IPS-18c (cell line): ENCODE measurements around the gene HLF.

ENCODE experiments used
- H3K4me3 ChIP-seq: 2 replicates; pipeline ENCODE4 v1.7.0; 2013; ENCODE audit warnings: low read depth, mild to moderate bottlenecking, low read length, moderate library complexity; ENCODE audit not compliant: insufficient read depth
- H3K9me3 ChIP-seq: one replicate; pipeline ENCODE4 v1.6.1; 2013; ENCODE audit warnings: mild to moderate bottlenecking, low read length, moderate library complexity; ENCODE audit not compliant: control insufficient read depth, insufficient read depth

Gene HLF

GRCh38 chr17:55296171-55296695 is 31.5 kb downstream of the HLF start:
- H3K4me3 ChIP-seq: no peak overlapping the region

GRCh38 chr17:55296699-55297098 is 31.9 kb downstream of the HLF start:
- H3K9me3 ChIP-seq: no peaks in the 10 kb centered on the region
- no peak overlapping the region for H3K4me3 ChIP-seq

More at GRCh38 chr17:55296171-55296695, 31.5 kb downstream of the HLF start:
- no peaks in the 10 kb centered on the region for H3K9me3 ChIP-seq

- H3K4me3 ChIP-seq: no peak overlapping the region
These were observed 33.5 kb downstream of the HLF start for GRCh38 chr17:55298111-55298730.

GRCh38 chr17:55299162-55299838 is 34.5 kb downstream of the HLF start:
- H3K9me3 ChIP-seq: peaks cover 2% of the 10 kb centered on the region
- no peak overlapping the region for H3K4me3 ChIP-seq

More at GRCh38 chr17:55298111-55298730, 33.5 kb downstream of the HLF start:
- peaks cover 2% of the 10 kb centered on the region for H3K9me3 ChIP-seq

DNA sequence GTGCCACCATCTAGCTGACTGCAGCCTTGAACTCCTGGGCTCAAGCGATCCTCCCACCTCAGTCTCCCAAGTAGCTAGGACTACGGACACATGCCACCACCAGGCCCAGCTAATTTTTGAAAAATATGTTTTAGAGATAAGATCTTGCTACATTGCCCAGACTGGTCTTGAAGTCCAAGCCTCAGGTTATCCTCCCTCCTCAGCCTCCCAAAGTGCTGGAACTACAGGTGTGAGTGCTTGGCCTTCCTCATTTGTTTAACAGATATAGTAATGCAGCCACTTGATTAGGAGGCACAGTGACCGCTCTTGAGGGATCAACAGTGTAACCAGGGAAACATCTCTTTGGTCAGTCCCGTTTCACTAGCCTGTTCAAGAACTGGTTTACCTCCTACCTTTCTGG is 35.1 kb downstream of the HLF start:
- peaks cover 2% of the 10 kb centered on the region for H3K9me3 ChIP-seq
- no peak overlapping the region for H3K4me3 ChIP-seq

DNA sequence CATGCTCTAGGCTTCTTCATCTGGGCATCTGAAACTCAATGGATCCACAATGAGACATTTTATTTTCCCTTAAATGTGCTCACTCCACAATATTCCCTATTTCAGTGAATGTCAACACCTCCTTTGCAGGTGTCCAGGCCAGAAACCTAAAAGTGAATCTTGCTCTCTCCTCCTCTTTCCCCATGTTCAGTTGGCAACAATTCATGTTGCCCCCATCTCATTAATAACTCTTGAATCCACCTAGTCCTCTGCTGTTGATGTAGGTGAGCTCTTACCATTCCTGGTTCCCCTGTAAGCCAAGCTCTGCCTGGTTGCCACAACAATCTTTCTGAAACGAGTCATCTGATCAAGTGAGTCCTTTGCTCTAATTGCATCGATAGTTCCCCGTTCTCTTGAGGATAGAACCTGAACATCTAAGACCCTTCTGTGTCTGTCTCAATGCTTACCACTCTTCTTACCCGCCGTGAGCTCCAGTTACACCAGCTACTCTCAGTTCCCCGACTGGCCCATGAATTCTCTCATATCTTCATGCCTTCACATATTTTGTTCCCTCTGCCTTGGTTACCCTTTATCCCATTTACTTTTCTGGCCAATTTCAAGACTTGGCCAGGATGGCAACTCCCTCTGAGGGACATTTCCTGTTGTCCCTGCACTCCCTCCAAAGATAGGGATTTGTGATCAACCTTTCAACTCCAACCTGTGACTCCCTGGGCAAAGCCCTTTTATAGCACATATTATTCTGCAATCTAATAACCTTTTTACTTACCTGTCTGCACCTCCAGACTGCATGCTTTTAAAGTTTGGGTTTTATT is 35.9 kb downstream of the HLF start:
- no peak overlapping the region for H3K4me3 ChIP-seq
- H3K9me3 ChIP-seq: peaks cover 2% of the 10 kb centered on the region

- H3K9me3 ChIP-seq: peaks cover 2% of the 10 kb centered on the region
- H3K4me3 ChIP-seq: no peak overlapping the region
These were observed 37.0 kb downstream of the HLF start for GRCh38 chr17:55301521-55302406.

- Histone ChIP-seq H3K9me3 (peaks cover 2% of the 10 kb centered on the region), H3K4me3 (no peak overlapping the region)
These were observed 37.6 kb downstream of the HLF start for GRCh38 chr17:55302407-55302787.

DNA sequence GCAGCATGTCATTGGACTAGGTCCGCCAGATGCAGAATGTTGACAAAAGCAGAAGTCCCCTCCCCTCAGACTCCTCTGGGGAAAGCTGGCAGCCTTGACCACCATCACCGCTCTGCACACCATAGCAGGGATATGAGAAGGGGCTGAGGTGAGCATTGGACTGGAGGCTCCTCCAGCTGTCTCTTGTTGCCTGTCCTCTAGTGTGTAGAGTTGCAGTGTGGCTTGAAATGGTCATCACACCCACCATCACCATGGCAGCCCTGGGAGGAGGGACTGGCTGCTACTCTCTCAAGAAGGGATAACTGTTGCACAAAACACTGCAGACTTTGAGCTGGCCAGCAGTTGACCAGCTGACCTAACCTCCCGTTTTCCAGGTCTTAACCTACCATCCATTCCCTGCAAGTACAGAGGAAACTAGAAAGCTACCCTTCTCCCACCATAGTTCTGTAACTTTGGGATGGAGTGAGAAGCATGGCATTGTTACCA is 38.3 kb downstream of the HLF start:
- no peak overlapping the region for H3K4me3 ChIP-seq
- H3K9me3 ChIP-seq: peaks cover 2% of the 10 kb centered on the region

DNA sequence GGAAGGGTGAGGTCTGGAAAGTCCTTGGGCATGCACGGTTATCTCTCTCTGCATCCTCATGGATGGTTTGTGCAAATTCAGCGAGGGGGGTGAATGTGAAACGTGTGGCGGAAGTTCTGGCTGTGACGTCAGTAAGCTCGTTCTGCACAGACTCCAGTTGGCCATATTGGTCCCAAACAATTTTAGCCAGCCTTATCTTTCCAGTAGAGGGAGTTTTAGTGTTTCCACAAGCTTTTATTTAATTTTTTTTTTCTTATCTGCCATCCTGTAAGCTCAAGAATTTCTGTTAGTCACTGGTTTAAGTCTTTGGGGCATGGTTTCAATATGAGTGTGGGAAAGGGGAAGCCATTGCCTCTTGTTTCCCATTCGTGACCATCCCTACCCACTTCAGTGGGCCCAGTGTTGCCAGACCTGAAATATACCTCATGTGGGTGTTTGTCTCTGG is 39.0 kb downstream of the HLF start:
- Histone ChIP-seq H3K9me3 (peaks cover 2% of the 10 kb centered on the region), H3K4me3 (no peak overlapping the region)

DNA sequence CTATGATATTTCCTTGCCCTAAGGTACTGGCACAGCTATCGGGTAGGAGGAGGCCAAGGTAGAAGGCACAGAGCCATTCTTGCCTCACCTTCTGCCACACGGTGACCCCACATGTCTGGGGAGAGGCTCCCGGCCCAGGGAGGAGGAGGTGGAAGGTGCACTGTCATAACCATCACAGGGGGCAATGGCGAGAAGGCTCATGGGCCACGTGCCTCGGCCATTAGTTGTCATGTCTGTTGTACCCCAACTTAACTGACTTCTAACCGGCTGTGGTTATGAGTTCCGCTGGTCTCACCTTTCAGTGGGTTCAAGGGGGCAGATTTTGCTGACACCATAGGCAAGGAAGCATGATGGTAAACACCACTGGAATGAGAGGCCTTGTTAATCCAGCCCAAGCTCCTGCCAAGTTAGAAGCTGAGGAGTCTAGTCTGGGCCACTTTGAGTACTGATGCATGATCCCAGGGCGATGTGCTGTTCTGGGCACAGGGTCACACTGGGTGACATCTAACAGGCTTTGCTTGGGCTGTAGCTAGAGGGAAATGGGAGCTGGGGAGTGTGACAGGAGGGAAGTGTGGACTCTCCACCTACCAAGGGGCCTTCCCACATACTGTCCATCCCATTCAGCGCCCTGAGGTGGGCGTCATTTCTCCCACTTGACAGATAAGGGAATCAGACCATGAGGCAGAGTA is 39.6 kb downstream of the HLF start:
- H3K4me3 ChIP-seq: no peak overlapping the region
- peaks cover 2% of the 10 kb centered on the region for H3K9me3 ChIP-seq

DNA sequence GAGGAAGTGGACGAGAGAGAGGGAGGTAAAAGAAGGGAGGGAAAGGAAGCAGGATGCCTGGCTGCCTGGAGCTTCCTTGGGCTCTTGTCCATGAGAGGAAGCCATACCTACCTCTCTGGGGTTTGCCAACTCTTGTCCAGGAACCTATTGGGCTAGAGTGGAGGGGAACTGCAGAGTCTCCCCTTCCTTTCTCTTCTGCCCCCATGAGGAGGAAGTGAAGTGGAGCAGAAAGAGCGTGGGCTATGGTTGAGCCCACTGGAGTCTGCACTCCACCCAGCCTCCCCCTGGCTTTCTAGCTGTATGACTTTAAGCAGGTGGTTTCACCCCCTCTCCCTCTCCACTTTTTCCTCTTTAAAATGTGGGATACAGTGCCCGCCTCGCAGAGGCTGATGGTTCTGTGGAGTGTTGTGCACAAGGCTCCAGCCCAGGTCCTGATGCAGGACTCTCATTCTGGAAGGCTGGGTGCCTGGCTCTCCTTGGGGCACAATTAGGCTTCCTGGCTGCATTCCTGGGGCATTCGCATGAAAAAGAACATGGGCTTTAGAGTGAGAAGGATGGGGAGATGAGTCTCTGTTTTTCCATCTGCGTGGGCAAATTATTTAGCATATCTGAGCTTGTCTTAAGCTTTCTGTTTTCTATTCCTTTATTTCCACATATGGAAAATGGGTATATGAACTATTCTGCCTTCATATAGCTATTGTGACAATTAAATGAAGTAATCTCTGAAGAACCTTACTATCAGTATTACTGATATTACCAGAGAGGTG is 40.7 kb downstream of the HLF start:
- Histone ChIP-seq H3K4me3 (no peak overlapping the region), H3K9me3 (peaks cover 2% of the 10 kb centered on the region)

GRCh38 chr17:55307879-55308278 is 43.1 kb downstream of the HLF start:
- peaks cover 1% of the 10 kb centered on the region for H3K9me3 ChIP-seq
- no peak overlapping the region for H3K4me3 ChIP-seq

DNA sequence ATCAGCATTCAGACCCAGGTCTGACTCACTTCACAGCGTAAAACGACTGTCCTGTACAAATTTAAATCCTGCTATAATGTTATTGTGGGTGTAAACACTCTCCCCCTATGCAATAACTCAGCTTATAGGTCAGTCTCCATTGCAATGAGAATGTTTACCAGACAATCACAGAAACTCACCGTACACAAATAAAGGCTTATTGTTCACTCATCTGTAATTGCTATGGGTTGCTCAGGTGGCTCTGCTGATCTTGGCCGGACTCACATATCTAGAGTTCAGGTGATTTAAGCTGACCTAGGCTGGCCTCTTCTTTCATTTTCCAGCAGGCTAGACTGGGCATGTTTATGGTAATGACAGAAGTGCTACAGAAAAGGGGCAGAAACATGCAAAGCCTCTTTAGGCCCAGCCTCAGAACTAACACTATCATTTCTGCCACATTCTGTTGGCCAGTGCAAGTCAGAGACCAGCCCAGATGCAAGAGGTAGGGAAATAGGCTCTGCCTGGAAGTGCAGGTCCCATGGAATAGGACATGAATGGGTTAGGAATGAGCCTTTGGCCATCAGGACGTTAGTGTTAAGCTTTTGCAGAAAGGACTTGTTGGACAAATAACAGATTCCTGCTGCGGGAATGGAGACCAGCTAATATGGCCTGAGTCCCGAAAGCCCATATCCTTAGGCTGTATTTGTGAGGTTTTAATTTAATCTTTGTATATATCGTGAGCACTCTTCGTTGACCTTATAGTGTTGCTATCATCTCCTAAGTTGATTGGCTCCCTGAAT is 44.0 kb downstream of the HLF start:
- Histone ChIP-seq H3K4me3 (no peak overlapping the region), H3K9me3 (no peaks in the 10 kb centered on the region)

- H3K4me3 ChIP-seq: no peak overlapping the region
- H3K9me3 ChIP-seq: no peaks in the 10 kb centered on the region
These were observed 47.1 kb downstream of the HLF start for GRCh38 chr17:55311767-55312375.
